Measurements from ENCODE around the gene TRERF1.

DNA sequence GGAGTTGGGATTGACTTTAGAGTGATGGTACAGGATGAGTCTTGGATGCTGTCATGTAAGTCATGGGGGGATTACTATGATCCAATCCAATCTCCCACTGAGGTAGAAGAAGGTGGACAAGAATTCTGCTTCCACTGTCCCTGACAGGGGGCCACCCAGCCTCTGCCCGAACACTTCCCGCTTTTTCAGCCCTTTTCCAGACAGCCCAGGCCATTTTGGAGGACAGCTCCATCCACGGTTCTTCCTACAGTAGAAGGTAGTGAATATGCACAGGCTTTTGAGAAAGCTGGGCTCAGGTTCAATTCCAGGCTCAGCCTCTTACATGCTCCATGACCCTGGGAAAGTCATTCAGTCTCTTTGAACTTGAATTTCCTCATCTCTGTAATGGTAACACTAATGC is 31.0 kb downstream of the TRERF1 start:
- TF ChIP-seq POLR2A (IDR thresholded peaks at IDR 0.05; ENCODE audit: low read length): no peak
- TF ChIP-seq GATA1 (IDR thresholded peaks at IDR 0.05; ENCODE audit: low read depth, low read length): no peak
